Activated CD8-positive, alpha-beta memory T cell treated with anti-CD3 and anti-CD28 coated beads for 48 hours (primary cell): ENCODE data around the gene ZC3H12D.
"Not testable (repeated sequence)": the region's sequence is repeated elsewhere in the genome, so short reads cannot be mapped to it uniquely, and the experiment has no call there.

ENCODE experiments used
- DNase-seq, 3 experiments: peaks; one replicate each; pipeline ENCODE4 v3.0.0-alpha.2; 2020; ENCODE audit warnings: low read depth in 2 of 3, low spot score in 2 of 3

ZC3H12D gene

DNA sequence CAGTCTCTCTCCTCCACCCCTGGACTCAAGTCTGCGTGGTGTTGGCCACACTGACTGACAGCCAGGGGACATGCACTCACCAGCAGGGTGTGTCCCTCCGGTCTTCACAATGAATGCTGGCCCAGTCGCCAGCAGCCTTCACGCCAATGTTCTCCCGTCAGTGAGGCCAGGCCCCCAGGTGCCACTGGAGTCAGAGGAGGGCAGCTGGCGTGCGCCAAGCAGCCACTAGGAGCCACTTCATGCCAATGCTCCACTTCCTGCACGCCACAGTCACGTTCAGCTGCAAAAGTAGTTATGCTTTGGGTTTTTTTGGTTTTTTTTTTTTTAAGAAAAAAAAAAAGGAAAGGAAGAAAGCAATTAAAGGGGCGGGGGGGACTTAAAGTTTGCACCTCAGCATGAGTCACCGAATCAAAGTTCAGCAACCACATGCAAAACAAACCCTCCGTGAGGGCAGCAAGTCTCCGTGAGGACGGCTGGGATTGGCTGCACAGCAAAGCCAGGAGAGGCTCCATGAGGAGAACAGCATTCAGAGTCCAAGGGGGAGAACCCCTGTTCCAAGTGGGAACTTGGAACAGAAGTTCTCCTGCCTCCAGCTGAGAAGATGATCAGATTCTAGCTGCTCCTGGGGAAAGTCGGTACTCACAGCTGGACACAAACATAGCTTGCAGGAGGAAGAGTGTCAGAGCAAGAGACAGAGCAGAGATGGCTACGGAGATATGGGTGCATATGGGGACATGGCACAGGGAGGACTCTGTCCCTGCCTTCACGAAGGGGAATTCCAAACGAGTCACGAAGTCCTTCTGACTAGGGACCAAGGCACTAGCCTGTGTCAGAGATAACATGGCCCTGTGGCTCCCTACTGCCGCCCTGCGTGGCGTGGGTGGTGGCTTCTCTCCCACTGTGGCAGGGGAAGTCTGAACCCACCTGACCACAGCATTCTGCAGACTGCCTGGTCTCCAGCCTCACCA is at the start of gene ZC3H12D:
Gene ZC3H12D (minus strand): TSS at position 282 of the 968 bp plus-strand sequence. CDS start 10,471 bp downstream, outside the sequence.
- DNase-seq, result peak; percentile 44 to 54 (median 49)

DNA sequence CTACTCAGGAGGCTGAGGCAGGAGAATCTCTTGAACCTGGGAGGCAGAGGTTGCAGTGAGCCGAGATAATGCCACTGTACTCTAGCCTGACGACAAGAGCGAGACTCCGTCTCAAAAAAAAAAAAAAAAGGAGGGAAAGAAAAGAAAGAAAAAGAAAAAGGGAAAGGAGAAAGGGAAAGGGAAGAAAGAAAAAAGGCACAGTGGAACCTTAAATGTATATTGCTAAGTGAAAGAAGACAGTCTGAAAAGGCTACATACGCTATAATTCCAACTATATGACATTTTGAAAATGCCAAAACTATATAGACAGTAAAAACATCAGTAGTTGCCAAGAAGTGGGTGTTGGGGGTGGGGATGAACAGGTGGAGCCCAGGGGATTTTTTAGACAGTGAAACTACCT is 44.8 kb upstream of the ZC3H12D start:
- no peak for DNase-seq

DNA sequence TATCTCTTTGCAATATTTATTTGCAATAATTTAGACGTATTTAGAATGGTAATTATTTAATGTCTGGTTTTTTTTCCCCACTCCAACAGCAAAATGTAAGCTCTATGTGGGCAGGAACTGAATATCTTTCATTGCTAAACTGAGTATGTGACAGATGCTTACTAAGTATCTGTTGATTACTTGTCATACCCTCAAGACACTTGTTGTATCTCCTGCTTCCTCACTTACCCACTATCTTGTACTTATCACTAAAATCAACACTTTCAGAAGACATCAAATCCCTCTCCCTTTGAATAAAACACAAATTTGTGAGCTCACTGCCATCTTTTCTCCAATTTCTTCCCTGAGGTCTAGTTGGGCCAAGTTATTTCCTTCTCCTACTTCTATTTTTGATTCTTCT is 30.7 kb upstream of the ZC3H12D start:
- no peak for DNase-seq

DNA sequence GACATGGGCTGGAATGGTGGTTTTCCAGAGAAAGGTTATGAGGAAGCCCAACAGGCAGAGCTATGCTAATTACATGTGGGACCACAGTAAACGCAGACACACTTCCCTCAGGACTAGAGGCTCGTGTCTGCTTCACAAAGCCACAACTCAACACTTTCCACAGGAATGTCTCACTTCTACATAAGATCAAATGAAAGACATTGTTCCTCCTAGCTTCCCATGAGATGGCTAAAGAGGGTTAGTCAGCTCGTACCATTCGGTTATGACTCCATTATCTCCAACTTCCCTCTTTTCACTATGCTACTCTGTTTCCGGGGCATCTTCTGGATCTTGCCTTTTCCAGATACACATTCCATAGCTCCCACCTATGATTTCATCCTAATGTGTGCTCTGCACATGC is 29.1 kb upstream of the ZC3H12D start:
- DNase-seq, result no peak

DNA sequence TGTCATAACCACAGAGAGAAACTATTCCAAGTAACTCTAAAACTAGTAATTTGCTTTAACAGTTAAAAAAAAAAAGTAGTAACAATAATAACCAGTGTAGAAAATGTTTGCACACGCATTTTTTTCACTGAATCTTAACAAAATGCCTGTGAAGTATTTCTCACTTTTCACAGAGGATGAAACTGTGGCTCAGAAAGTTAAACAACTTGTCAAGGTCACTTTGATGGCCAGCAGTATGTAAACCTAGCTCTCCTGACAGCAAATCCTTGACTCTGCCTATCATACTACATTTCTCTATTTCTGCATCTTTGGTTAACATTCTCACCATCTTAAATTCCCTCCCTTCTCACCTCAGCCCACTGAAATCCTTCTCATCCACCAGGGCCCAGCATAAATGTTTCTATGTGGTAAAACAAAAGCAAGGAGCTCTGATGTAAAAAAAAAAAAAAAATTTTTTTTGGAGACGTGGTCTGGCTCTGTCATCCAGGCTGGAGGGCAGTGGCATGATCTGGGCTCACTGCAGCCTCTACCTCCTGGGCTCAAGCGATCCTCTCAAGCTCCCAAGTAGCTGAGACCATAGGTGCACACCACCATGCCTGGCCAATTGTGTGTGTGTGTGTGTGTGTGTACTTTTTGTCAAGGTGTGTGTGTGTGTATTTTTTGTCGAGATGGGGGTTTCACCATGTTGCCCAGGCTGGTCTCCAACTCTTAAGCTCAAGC is 26.1 kb upstream of the ZC3H12D start:
- DNase-seq, result no peak

DNA sequence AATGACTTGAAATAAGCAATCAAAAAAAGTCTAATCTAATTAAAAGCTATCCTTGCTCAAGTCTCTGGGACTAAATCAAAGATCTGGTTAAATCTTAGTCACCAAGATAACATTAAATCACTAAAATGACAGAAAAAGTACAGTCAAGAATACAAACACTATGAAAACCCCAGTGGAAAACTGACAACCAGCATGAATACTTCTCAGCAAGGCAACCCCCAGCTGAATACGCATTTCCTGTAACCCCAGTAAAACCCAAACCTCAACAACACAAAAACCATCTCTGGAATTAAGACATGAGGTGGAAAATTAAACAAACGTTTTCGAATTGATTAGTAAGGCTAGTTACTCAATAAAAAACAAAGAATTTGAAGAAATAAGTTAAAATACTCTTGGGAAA is 23.7 kb upstream of the ZC3H12D start:
- no peak for DNase-seq

DNA sequence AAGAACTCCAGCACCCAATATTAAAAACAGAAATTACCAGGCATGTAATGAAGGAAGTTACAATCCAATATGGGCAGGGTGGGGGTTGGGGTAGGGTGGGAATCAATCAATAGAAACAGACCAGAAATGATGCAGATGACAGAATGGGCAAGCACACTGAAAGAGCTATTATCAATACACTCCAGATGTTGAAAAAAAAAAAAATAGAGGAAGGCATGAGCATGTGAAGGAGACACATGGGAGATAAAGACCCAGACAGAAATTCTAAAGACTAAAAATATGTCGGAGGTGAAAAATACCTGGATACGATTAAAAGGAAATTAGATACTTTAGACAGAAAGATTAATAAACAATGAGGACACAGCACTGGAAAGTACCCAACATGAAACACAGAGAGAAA is 19.1 kb upstream of the ZC3H12D start:
- DNase-seq, result no peak

DNA sequence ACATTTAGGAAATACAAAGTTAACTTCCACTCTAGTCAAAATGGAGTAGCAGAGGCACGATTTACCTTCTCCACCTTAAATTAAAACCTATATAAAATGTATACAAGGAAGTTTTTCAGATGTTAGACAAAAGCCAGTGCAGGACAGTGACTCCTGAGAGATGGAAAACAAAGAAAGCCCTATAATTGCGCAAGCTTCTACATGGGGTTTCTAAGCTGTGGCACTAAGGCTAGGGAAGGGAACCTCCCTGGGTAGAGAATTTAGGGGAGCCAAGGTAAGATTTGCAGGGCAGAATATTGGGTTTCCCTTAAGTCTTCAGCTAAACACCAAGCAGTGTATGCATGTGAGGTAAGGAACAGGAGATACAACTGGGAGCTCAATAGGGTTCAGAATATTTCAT is 18.5 kb upstream of the ZC3H12D start:
- DNase-seq, result no peak

DNA sequence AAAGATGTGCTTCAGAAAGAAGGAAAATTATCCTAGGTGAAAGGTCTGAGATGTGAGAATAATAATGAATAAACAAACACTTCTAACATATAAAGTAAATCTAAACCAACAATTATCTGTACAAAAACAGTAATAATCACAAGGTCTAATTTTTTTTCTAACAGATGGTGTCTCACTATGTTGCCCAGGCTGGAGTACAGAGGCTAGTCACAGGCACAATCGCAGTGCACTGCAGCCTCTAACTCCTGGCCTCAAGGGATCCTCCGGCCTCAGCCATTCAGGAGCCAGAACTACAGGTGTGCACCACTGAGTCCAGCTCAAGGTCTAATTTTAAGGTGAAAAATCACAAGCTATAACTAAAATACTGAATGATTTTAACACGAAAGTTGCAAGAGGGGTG is 17.0 kb upstream of the ZC3H12D start:
- no peak for DNase-seq

DNA sequence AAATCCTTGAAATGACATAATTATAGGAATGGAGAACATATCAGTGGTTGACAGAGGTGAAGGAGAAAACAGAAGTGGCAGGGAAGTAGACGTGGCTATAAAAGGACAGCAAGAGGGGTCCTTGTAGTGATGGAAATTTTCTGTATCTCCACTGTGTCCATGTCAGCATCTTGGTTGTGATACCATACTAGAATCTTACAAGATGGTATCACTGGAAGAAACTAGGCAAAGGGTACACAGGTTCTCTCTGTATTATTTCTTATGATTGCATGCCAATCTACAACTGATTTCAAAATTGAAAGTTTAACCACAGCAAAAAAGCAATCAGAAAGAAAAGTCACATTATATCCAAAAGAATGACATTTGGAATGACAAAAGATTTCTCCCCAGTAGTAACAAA is 16.4 kb upstream of the ZC3H12D start:
- no peak for DNase-seq

DNA sequence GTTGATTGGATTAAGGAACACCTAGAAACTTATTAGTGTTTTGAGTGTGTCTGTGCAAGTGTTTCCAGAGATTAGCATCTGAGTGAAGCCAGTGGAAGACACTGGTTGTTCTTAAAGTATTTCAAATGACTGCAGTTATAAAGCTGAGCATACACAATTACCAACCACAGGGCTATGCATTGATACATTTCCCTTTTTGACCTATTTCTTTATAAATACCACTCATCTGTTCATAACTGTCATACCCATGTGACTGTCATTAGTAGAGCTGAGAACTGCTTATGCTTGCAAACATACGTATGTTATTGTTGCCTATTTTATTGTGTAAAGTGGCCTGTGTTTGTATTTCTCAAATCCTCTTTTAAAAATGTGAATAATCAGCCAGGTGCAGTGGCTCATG is 15.3 kb upstream of the ZC3H12D start:
- no peak for DNase-seq

DNA sequence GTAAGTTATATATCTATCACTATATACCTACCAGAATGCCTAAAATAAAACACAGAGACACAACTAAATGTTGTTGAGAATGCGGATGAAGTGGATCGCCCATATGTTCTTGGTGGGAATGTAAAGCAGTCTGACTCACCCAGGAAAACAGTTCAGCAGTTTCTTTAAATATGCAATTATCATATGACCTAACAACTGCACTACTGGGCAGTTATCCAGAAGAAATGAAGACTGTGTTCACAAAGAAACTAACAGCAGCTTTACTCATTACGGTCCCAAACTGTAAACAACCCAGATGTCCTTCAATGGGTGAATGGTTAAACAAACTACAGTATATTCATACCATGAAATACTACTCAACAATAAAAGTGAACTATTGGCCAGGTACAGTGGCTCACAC is 14.3 kb upstream of the ZC3H12D start:
- DNase-seq, result no peak

DNA sequence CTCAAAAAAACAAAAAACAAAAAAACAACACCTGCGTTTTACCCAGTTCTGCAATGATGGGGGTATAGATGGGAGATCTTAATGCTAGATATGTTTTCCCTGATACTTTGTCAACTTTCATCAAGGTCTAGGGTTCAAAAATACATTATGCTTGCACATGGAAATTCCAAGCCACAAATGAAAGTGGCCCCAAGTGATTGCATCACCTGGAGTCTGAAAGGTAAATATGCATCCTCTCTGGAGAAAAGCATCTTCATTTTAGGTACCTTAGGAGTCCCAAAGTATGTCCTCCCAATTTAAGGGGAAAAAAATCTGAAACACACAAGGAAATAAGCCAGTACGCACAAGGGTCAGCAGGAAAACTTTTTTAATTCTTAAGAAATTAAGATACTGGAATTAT is 12.6 kb upstream of the ZC3H12D start:
- no peak for DNase-seq

DNA sequence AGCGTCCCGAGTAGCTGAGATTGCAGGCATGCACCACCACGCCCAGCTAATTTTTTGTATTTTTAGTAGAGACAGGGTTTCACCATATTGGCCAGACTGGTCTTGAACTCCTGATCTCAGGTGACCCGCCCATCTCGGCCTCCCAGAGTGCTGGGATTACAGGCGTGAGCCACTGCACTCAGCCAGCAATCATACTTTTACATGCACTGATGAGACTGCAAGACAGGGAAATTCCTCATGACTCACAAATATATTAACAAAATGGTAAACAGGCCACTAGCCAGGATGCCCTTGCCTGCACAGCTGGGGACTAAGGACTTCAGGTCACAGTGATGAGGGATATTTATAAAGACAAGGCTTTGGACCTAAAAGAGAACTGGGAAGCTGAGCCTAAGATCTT is 11.8 kb upstream of the ZC3H12D start:
- not testable (repeated sequence) for DNase-seq

DNA sequence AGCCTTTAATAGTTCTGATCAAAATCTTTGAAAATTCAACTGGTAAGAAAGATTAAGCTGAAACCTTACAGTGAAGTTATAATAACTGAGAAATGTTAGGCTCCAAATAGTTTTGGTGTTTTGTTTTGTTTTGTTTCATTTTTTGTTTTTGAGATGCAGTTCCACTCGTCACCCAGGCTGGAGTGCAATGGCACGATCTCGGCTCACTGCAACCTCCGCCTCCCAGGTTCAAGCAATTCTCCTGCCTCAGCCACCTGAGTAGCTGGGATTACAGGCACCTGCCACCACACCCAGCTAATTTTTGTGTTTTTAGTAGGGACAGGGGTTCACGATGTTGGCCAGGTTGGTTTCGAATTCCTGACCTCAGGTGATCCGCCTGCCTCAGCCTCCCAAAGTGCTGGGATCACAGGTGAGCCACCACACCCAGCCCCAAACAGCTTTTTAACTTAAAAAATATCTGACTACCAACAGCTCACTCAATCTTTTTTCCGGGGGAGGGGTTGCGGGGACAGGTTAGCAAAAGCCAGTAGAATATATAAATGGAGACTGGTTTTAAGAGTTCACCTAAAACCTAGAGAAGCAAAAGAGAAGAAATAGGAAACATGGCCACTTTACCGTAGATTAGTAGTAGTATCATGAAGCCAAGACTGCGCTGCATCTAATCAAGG is 10.7 kb upstream of the ZC3H12D start:
- DNase-seq, result not testable (repeated sequence)

DNA sequence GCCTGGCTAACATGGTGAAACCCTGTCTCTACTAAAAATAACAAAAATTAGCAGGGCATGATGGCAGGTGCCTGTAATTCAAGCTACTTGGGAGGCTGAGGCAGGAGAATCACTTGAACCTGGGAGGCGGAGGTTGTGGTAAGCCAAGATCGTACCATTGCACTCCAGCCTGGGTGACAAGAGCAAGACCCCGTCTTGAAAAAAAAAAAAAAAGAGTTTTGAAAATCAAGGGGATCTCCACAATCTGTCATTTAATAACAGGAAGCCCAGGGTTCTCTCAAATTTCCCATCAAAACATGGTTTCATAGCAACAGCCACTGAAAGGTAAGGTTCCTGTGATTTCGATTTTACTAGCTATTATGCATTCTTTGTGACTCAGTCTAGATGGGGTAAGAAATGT is 10.0 kb upstream of the ZC3H12D start:
- DNase-seq, result not testable (repeated sequence)

DNA sequence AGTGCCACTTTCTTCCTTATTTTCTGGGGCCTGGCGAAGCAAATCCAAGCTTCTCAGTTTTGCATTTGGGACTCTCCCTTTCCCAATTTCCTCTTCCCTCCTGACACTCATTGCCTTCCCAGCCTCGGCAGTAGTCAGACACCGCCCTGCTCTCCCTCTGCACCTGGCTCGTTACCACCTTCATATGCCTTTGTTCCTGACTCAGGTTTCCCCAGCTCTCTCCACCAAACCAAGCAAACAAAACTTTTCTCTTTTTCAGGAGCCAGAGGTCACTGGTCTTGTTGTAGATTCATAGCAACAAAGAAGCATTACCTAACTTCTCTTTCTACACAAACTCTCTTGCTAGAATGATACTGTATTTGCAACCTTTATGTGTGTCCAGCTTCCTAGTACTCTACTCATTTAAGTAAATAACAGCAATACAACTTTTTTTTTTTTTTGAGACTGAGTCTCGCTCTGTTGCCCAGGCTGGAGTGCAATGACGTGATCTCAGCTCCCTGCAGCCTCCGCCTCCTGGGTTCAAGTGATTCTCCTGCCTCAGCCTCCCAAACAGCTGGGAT is 9.0 kb upstream of the ZC3H12D start:
- no peak for DNase-seq

DNA sequence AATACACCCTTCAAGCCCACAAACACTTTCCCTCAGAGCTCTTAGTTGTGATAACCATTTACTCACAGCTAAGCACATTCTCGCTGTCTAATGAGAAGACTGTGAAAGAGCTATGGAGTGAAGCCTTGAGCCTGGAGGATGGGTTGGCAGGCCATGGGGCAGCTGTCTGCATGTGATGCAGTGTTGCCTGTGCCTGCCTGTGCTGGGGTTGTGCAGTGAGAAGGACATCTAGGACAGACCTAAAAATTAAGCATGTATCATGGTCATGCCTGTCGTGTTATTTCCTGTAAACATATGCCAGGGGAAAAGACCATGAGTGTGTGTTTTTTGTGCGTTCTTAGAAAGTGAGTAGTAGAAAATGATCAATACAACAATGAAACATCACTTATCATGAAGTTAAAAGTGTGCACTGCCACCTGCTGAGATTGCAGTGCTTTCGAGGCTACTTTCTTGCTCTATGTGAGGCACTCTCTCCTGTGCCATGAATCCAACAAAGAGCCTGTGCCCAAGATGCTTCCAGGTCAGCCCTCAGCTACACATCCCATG is 8.1 kb upstream of the ZC3H12D start:
- no peak for DNase-seq

DNA sequence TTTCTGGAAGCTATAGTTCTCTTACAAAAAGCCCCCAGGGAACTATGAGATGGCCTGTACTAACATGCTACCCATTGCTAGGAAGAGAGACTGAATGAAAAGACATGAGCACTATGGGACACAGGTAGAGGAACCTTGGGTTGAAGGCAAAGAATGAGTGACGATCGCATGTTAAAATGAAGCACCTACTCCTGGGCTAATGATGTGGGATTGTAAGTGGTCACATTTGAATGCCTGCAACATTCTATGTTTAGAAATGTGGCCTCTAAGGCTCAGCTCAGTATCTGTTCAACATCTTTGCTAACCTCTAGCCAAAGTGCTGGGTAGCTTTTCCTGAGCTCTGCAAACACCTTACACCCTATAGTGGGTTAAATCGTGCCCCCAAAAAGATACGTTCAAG is 5.2 kb upstream of the ZC3H12D start:
- DNase-seq, result no peak

DNA sequence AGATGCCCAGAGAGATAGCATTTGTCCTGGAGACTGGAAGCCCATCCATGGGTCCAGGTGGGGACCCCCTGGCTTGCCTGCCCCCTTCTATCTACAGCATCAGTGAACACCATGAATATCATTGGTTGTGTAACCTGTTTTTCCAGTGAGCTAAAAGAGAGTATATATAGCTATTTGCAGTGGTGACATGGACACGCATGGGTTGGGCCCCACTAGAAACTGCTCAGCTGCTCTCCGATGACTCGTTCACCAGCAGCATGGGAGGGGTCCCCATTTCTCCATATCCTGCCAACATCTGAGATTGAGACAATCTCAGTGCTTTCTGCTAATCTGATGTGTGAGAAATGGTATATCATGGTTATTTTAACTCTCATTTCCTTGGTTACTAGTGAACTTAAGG is 4.0 kb upstream of the ZC3H12D start:
- no peak for DNase-seq

DNA sequence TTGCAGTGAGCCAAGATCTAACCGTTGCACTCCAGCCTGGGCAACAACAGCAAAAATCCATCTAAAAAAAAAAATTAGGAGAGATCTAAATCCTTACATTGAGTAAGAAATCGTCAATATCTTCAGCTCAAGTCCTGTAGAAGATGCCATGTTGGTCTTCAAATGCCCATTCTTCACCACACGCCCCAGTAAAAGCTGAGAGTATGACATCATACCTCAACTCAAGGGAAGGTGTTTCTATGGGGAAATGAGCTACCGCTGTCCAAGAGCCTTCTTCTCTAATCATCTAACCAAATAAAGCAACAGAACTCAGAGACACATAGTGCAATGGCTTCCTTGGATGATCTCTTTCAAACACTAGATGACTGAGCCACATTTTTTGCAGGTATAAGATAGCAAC is 2.5 kb upstream of the ZC3H12D start:
- DNase-seq, result no peak
